ENCODE results near the gene ZDHHC14.

GRCh38 chr6:157708239-157708638 is 327.2 kb downstream of the ZDHHC14 start:
- TF ChIP-seq CTCF (IDR thresholded peaks at IDR 0.05; ENCODE audit: low read depth, low read length) (no peak), POLR2A (IDR thresholded peaks at IDR 0.05; ENCODE audit: extremely low read depth, insufficient read length) (no peak), MAX (IDR thresholded peaks at IDR 0.05; ENCODE audit: low read depth, low read length) (no peak)

Measured in NB4 (cell line).